Mammary epithelial cell (primary cell): ENCODE measurements around the gene PRDM2.

Experiments
- CTCF ChIP-seq, 2 donors: IDR thresholded peaks in 1 of 2; conservative IDR thresholded peaks in 1 of 2; 2 replicates each; pipeline ENCODE4 v1.5.1; 2011 to 2012; ENCODE audit warnings: inconsistent platforms in 2 of 2, low read length in 2 of 2, mild to moderate bottlenecking in 2 of 2, control low read depth in 1 of 2, low read depth in 1 of 2; ENCODE audit not compliant: insufficient read depth in 1 of 2; ENCODE audit errors: extremely low read depth in 1 of 2
- EZH2 ChIP-seq: IDR thresholded peaks from 2 replicates; pipeline ENCODE4 v1.6.1; 2012; ENCODE audit warnings: low read length, inconsistent platforms, borderline replicate concordance

DNA sequence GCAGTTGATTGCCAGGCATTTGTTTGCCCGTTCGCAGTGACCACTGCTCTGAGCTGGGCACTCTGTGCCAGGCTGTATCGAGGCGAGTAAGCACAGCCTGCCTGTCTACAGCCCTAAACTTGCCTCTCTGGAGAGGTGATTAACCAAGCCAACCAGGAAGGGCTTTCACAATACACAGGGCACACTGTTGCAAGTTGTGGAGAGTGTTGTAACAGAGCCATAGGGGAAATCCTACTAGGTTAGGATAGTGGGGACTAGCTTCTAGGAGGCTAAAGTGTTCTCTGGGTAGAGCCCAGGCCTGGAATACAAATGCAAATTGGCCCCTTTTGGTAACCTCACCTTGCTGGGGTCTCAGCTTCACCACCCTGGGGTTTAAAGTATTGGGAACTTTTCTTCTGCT lies 23.8 kb downstream of the PRDM2 start:
- TF ChIP-seq CTCF (conservative IDR thresholded peaks at IDR 0.05 in 1 of 2, IDR thresholded peaks at IDR 0.05 in 1 of 2; ENCODE audit: extremely low read depth in 1 of 2, insufficient read depth in 1 of 2, low read depth in 1 of 2, low read length in 2 of 2) (no peak), EZH2 (no peak)
